ENCODE results near the gene AUNIP.

The AUNIP gene

GRCh38 chr1:25787760-25788166, 71.5 kb downstream of the AUNIP start:
- no peak for DNase-seq

GRCh38 chr1:25786887-25787759, 72.1 kb downstream of the AUNIP start:
- DNase-seq = peak; percentile 62

GRCh38 chr1:25785333-25786067, 73.8 kb downstream of the AUNIP start:
- DNase-seq = peak; percentile 87

- peak; percentile 22 for DNase-seq
Observed at GRCh38 chr1:25784575-25785051, 74.6 kb downstream of the AUNIP start.

All from NCI-H69 (cell line).